BJ (cell line): ENCODE data around the gene SRPX. TPM values are rescaled to one million over a fixed set of nuclear protein-coding genes. Genes with fewer than 3 reads are reported as not detected.

Experiments used
- CTCF ChIA-PET: fragments of 350-600 bp; formaldehyde crosslinking; extraction: SDS; loops from one replicate; lab custom pipeline; 2021; ENCODE audit warnings: antibody characterized with exemption, inconsistent platforms; lab: Yijun Ruan, JAX
- POLR2A ChIA-PET: fragments of 300-600 bp; sonication (Branson Sonifier 250); formaldehyde crosslinking; extraction: SDS; loops from one replicate; lab custom pipeline; 2021; ENCODE audit warnings: antibody characterized with exemption; lab: Charles Lee
- DNase-seq: peaks from one replicate; pipeline ENCODE4 v3.0.0-alpha.2; 2011; ENCODE audit warnings: low read depth
- H3K27me3 ChIP-seq: 2 replicates; pipeline ENCODE4 v1.6.0; 2011; ENCODE audit warnings: low read length; ENCODE audit not compliant: control insufficient read depth, insufficient read depth
- H3K36me3 ChIP-seq: 2 replicates; pipeline ENCODE4 v1.5.1; 2011; ENCODE audit warnings: low read length; ENCODE audit not compliant: control insufficient read depth, insufficient read depth
- H3K4me3 ChIP-seq: 2 replicates; pipeline ENCODE4 v1.5.1; 2011; ENCODE audit warnings: low read depth, mild to moderate bottlenecking, control low read depth, low read length
- CTCF ChIP-seq: IDR thresholded peaks from 2 replicates; pipeline ENCODE4 v1.5.1; 2011; ENCODE audit warnings: low read depth, mild to moderate bottlenecking, control low read depth, inconsistent platforms, low read length, moderate library complexity; ENCODE audit not compliant: insufficient read depth
- polyA plus RNA-seq: library from polyadenylated mRNA; depleted of rRNA; stranded (reverse); fragments of >200 nt; gene quantifications from 2 replicates; pipeline ENCODE4 v1.2.3, GENCODE V29; 2011

Gene SRPX
- polyA plus RNA-seq, 1 experiment = 48.2 TPM

GRCh38 chrX:38126179-38126578 is 94.5 kb downstream of the SRPX start:
- Histone ChIP-seq H3K4me3 (no peak overlapping the region), H3K36me3 (no peaks in the 10 kb centered on the region), H3K27me3 (no peaks in the 10 kb centered on the region)
- ChIA-PET CTCF (interaction anchor here (0.6 kb wide), 1 partner anchor 35 kb away, joined by 3 read pairs; no protein-coding TSS in a partner anchor), POLR2A (no interaction called here)
- TF ChIP-seq CTCF = no peak
- no peak for DNase-seq

- POLR2A ChIA-PET = no interaction called here
- CTCF ChIA-PET = no interaction called here
- TF ChIP-seq CTCF = no peak
- Histone ChIP-seq H3K4me3 (no peak overlapping the region), H3K27me3 (no peaks in the 10 kb centered on the region), H3K36me3 (no peaks in the 10 kb centered on the region)
- no peak for DNase-seq
Measured at GRCh38 chrX:38124000-38124399, 96.7 kb downstream of the SRPX start.

- H3K36me3 ChIP-seq = no peaks in the 10 kb centered on the region
- no peaks in the 10 kb centered on the region for H3K27me3 ChIP-seq
- no peak for DNase-seq
- ChIA-PET CTCF (no interaction called here), POLR2A (no interaction called here)
- TF ChIP-seq CTCF = no peak
- H3K4me3 ChIP-seq = no peak overlapping the region
Measured at GRCh38 chrX:38117485-38117884, 103.2 kb downstream of the SRPX start.

GRCh38 chrX:38116706-38117105 is 104.0 kb downstream of the SRPX start:
- Histone ChIP-seq H3K27me3 (no peaks in the 10 kb centered on the region), H3K36me3 (no peaks in the 10 kb centered on the region), H3K4me3 (no peak overlapping the region)
- ChIA-PET POLR2A (no interaction called here), CTCF (no interaction called here)
- TF ChIP-seq CTCF = no peak
- DNase-seq = no peak

GRCh38 chrX:38112566-38112965 is 108.1 kb downstream of the SRPX start:
- POLR2A ChIA-PET = no interaction called here
- TF ChIP-seq CTCF = no peak
- Histone ChIP-seq H3K4me3 (no peak overlapping the region), H3K36me3 (no peaks in the 10 kb centered on the region), H3K27me3 (no peaks in the 10 kb centered on the region)
- CTCF ChIA-PET = no interaction called here
- DNase-seq = no peak
